ENCODE measurements around the gene IRX5.

Gene IRX5

DNA sequence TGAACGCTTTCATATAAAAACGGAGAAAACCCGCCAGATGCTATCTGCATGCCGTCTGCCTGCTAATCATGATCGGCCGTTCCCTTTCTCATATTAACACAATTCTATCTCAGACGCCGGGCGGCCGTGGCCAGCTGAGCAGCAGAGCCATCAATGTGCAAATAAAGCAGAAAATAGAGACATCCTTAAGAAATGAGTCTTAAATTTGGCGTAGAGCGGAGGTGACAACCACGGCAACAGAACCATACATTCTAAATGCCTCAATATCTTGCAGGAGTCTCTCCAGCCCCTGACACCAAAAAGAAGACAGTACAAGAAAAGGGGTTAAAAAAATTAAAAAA is 2.7 kb upstream of the IRX5 start:
- TF ChIP-seq, protein P1, sequence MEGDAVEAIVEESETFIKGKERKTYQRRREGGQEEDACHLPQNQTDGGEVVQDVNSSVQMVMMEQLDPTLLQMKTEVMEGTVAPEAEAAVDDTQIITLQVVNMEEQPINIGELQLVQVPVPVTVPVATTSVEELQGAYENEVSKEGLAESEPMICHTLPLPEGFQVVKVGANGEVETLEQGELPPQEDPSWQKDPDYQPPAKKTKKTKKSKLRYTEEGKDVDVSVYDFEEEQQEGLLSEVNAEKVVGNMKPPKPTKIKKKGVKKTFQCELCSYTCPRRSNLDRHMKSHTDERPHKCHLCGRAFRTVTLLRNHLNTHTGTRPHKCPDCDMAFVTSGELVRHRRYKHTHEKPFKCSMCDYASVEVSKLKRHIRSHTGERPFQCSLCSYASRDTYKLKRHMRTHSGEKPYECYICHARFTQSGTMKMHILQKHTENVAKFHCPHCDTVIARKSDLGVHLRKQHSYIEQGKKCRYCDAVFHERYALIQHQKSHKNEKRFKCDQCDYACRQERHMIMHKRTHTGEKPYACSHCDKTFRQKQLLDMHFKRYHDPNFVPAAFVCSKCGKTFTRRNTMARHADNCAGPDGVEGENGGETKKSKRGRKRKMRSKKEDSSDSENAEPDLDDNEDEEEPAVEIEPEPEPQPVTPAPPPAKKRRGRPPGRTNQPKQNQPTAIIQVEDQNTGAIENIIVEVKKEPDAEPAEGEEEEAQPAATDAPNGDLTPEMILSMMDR (IDR thresholded peaks at IDR 0.05; ENCODE audit: low read depth, low read length): no peak
- H3K27me3 ChIP-seq: no peaks in the 10 kb centered on the region
- H3K4me1 ChIP-seq: peaks cover 12% of the 10 kb centered on the region
- DNase-seq: no peak
- H3K9me3 ChIP-seq: no peaks in the 10 kb centered on the region
- no peaks in the 10 kb centered on the region for H3K36me3 ChIP-seq
- H3K4me3 ChIP-seq (ENCODE audit: low read depth, low read length): peak overlapping the region; percentile 91

DNA sequence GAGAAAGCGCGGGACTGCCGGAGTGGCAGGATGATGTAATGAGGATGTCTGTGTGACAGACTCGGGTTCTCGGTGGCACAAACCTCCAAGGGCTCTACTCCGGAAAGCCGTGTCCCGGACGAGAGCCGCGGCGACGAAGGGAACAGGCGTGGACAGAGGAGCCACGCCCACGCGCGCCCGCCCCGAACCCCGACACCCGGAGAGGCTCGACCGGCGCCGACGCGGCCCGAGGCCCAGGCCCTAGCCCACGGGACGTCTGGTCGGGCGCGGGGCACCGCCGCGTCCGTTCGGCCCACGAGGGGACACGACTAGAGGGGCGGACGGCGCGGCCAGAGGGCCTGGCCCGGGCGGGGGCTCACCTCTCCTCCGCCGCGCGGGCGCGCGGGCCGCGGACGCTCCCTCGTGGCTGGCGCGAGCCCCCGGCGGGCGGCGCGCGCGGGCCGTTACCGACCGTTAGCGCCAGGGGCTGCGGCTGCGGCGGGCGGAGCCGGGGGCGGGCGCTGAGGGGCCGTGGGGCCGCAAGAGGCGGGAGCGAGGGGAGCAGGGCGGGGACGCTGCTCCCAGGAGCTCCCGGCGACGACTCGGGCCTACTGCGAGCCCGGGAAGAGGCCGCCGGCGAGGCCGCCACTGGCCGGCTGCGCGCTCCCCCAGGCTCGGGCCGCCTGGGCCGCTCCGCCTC is 2.1 kb upstream of the IRX5 start:
- Histone ChIP-seq H3K27me3 (no peaks in the 10 kb centered on the region), H3K36me3 (no peaks in the 10 kb centered on the region; the same call in 1 of the 2 replicates), H3K4me1 (peaks cover 6% of the 10 kb centered on the region), H3K9me3 (no peaks in the 10 kb centered on the region), H3K4me3 (ENCODE audit: low read depth, low read length) (peak overlapping the region; percentile 91)
- peak; percentile 75 for DNase-seq
- TF ChIP-seq, protein P1 (IDR thresholded peaks at IDR 0.05; ENCODE audit: low read depth, low read length): no peak

- no peaks in the 10 kb centered on the region; the same call in 1 of the 2 replicates for H3K36me3 ChIP-seq
- TF ChIP-seq, protein P1 (IDR thresholded peaks at IDR 0.05; ENCODE audit: low read depth, low read length): peak; percentile 27
- no peaks in the 10 kb centered on the region for H3K27me3 ChIP-seq
- peak overlapping the region; percentile 91 for H3K4me3 ChIP-seq (ENCODE audit: low read depth, low read length)
- H3K4me1 ChIP-seq: peaks cover 4% of the 10 kb centered on the region; the same call in 1 of the 2 replicates
- no peaks in the 10 kb centered on the region for H3K9me3 ChIP-seq
- DNase-seq: peak; percentile 100
Measured at GRCh38 chr16:54929090-54930004, 1.3 kb upstream of the IRX5 start.

DNA sequence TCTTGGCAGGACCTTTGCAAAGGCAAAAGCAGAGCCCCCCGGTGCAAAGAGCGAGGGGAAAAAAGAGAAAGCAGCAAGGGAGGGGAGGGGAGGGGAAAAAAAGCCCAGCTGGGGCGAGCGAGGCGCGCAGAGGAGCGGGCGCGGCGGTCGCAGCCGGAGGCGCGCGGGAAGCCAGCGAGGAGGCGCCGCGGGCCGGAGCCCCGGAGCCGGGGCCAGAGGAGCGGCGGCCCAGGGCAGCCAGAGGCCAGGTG is 129 bp downstream of the IRX5 start:
- Histone ChIP-seq H3K9me3 (no peaks in the 10 kb centered on the region), H3K4me3 (ENCODE audit: low read depth, low read length) (peak overlapping the region; percentile 84), H3K27me3 (no peaks in the 10 kb centered on the region), H3K36me3 (no peaks in the 10 kb centered on the region; the same call in 1 of the 2 replicates), H3K4me1 (peaks cover 4% of the 10 kb centered on the region; the same call in 1 of the 2 replicates)
- TF ChIP-seq, protein P1 (IDR thresholded peaks at IDR 0.05; ENCODE audit: low read depth, low read length): no peak
- no peak for DNase-seq

DNA sequence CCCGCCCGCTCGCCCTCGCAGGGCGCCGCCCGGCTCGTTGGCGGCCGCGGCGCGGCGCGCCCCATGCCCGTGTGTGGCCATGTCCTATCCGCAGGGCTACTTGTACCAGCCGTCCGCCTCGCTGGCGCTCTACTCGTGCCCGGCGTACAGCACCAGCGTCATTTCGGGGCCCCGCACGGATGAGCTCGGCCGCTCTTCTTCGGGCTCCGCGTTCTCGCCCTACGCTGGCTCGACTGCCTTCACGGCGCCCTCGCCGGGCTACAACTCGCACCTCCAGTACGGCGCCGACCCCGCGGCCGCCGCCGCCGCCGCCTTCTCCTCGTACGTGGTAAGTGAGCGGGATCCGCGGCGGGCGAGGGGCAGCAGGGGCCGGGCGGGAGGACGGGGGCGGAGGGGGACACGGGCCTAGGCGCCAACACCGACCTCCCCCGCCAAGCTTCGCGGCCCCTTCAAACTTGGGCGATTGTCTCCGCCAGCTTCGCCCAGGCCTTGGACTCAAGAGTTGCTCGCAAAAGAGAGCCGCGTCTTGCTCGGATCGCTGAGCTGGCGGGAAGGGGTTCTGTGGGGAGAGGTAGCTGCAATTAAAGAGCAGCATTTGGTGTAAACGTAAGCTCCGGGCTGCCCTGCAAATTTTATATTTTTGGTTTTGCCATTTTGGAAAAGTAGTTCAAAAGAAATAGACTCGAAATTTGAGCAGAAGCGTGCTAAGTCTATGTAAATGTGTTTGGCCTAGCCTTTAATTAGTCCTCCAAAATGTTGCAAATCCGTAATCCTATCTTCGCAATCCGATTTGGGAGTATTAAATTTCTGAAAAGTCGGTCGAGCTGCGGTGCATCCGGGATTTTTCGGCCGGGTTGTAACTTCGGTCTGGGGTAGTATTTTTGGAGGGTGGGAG is 702 bp downstream of the IRX5 start:
- Histone ChIP-seq H3K4me1 (peaks cover 4% of the 10 kb centered on the region; the same call in 1 of the 2 replicates), H3K9me3 (no peaks in the 10 kb centered on the region), H3K27me3 (no peaks in the 10 kb centered on the region), H3K36me3 (no peaks in the 10 kb centered on the region; the same call in 1 of the 2 replicates), H3K4me3 (ENCODE audit: low read depth, low read length) (peak overlapping the region; percentile 84)
- TF ChIP-seq, protein P1 (IDR thresholded peaks at IDR 0.05; ENCODE audit: low read depth, low read length): no peak
- DNase-seq: peak; percentile 64

Measured in BE2C (cell line).